ENCODE data around the gene GRIN2A.

GRIN2A gene

DNA sequence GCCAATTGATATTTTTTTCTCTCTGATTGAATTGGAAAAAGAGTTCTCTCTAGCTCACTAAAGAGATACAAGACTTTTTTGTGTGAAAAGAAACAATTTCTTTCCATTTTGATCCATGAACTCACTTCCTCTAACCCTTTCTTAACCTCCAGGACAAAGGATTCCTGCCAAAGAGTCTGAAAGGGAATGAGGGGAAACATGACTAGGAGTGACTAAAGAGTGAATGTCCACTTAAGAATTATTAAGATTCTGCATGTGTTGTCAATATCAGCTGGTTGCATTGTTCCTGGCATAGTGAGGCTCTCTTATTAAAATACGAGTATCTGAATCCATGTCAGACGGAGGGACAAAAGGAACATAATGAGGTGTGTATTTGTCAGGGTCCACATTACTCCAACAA lies 344.7 kb downstream of the GRIN2A start:
- TF ChIP-seq, protein P1, sequence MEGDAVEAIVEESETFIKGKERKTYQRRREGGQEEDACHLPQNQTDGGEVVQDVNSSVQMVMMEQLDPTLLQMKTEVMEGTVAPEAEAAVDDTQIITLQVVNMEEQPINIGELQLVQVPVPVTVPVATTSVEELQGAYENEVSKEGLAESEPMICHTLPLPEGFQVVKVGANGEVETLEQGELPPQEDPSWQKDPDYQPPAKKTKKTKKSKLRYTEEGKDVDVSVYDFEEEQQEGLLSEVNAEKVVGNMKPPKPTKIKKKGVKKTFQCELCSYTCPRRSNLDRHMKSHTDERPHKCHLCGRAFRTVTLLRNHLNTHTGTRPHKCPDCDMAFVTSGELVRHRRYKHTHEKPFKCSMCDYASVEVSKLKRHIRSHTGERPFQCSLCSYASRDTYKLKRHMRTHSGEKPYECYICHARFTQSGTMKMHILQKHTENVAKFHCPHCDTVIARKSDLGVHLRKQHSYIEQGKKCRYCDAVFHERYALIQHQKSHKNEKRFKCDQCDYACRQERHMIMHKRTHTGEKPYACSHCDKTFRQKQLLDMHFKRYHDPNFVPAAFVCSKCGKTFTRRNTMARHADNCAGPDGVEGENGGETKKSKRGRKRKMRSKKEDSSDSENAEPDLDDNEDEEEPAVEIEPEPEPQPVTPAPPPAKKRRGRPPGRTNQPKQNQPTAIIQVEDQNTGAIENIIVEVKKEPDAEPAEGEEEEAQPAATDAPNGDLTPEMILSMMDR (IDR thresholded peaks at IDR 0.05; ENCODE audit: extremely low read depth, missing control alignments): no peak
- DNase-seq (ENCODE audit: low spot score): no peak

DNA sequence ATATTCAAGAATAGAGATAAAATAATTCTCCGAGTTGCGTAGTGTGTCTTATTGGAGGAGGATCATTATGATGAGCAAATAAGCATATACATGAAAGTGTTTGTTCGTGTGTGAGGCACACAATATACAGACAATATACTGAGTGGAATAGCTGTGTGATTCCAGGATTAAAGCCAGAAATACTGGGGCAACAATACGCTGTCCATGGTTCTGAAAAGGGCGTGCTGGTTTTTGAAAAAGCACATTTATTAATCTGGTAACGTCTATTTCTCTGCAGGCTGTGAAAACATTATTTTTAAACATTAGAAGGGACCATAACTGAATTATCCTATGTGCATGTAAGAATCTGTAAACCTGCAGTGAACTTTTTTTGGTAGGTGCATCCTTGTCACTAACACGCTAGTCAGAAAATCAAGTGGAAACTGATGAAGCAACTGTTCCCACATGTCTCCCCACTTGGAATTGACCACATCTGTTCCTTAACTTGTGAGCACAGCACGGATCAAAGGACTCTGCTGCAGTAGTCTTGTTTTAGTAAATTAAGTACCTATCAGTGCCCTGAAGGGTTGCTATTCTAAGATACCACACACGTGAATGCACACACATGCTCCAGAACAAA lies 346.0 kb downstream of the GRIN2A start:
- DNase-seq (ENCODE audit: low spot score): no peak
- TF ChIP-seq, protein P1 (IDR thresholded peaks at IDR 0.05; ENCODE audit: extremely low read depth, missing control alignments): no peak

DNA sequence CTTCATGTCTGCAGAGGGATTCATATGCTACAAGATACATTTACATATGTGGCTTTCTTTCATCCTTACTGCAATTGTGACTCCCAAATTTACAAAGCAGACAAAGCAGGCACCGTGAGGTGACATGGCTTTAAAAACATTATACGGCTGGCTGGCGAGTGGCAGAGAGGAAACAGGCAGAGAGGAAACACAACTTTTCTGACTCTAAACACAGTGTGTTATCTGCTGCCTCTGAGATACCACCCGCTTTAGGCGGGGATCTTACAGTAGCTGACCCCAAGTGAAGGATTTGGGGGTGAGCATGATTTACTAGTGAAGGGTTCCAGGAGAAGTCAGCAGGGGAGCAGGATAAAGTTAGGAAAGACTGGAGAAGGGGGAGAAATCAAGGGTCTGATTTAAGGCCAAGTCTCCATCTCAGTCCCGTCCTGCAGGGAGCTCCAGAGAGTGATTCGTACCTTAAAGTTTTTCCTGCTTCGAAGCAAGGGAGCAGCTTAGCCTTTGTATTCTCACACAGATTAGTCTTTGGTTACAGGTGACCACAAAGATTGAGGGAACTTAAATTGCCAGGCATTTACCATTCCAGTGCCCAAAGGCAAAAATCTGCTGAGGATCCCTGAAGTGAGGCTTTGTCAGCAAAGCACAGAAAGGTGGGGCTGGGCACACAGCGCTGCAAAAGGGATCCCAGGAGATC lies 355.0 kb downstream of the GRIN2A start:
- TF ChIP-seq, protein P1 (IDR thresholded peaks at IDR 0.05; ENCODE audit: extremely low read depth, missing control alignments): no peak

DNA sequence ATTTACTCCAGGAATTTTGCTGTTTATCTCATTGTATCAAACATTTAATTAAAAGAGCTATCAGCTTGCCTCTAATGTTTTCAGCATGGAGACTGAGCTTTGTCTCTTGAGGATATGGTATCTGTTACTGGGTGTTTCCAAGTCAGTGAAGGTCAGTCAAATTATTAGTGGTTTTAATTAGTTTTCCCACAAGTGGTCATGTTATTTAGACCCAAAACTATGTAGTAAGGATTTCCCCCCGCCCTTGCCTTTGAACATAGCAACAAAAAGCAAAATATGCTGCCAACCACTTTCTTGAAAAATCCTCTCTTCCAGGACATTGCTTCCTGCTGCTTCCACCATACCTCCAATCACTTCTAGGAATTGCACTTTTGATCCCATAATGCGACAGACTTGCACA lies 355.6 kb downstream of the GRIN2A start:
- no peak for DNase-seq (ENCODE audit: low spot score)
- TF ChIP-seq, protein P1 (IDR thresholded peaks at IDR 0.05; ENCODE audit: extremely low read depth, missing control alignments): no peak

More for the DNA sequence above, 355.0 kb downstream of the GRIN2A start:
- DNase-seq (ENCODE audit: low spot score): no peak

DNA sequence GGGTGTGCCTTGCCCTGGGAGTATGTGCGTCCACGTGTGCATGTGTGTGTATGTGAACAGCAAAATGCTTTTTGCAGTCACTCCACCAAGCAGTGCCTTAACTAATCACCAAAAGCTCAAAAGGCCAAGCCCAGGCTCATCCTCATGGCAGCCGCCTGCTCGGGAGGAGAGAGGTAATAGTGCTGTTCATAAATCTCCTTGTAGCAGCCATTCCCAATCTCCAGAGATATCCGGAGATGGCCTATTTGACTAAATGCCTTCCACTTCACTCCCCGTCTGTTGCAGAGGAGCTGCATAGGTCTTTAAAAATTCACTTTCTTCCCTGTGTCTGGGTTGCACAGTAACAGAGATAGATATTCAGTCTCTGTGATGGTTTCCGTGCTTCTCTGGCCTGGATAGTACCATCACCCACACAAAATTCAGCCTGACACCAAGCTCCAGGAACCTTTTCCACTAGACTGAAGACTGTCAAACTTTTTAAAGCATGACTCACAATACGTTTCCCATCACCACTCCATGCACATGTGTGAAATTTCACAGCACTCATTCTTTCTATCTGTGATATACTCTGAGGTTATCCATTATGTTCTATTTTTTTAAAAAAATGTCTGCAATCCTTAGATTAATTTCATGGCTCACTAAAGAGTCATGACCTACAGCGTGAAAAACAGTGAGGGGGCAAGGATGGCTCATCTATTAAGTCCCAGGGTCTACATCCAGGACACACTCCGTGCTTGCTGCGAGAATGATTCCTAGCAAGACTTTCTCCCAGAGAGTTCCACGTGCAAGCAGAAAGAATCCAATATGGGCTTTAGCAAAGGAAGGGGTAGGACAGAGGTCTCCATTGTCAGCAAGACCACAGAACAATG lies 357.8 kb downstream of the GRIN2A start:
- no peak for DNase-seq (ENCODE audit: low spot score)
- TF ChIP-seq, protein P1 (IDR thresholded peaks at IDR 0.05; ENCODE audit: extremely low read depth, missing control alignments): no peak

DNA sequence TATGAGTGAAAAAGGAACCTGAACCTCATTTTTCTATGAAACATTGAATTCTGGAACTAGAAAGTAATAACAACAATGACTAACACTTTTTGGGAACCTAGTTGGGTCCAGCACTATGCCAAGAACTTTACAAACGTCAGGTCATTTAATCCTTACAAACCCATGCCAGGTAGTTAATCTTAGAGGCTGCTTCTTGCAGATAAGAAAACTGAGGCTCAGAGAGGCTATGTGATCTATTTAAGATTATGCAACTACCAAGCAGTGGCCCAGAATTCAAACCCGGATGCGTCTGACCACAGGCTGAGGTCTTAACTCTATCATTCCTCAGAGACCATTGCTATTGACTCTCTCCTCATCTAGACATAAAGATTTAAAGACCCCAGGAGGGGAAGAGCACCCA lies 358.7 kb downstream of the GRIN2A start:
- DNase-seq (ENCODE audit: low spot score): no peak
- TF ChIP-seq, protein P1 (IDR thresholded peaks at IDR 0.05; ENCODE audit: extremely low read depth, missing control alignments): no peak

DNA sequence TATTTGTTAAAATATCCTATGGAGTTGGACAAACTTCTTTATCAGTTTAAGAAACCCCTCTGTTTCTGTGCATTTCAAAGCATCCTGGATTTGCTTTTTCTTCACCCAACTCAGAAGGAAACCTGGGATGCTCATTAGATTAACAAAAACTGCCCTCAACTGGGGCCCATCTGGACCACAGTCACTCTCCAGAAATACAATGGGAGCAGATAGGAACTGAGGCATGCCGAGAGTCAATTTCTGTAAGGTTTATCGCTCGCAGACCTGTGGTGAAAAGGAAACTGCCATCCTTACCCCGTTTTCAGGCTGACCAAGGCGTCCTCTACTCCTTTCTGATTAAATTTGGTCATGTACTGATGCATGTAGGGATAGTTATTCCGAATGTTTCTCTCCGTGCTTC lies 360.3 kb downstream of the GRIN2A start:
- DNase-seq (ENCODE audit: low spot score): no peak
- TF ChIP-seq, protein P1 (IDR thresholded peaks at IDR 0.05; ENCODE audit: extremely low read depth, missing control alignments): no peak

All from GM20000 (cell line).